Neural cell (in vitro differentiated cells): ENCODE measurements around the gene INSR. TPM values are rescaled to one million over a fixed set of nuclear protein-coding genes. Genes with fewer than 3 reads are reported as not detected.

Source experiments
- H2AFZ ChIP-seq: fragments of 200-600, 300-800 bp; sonication (generic), shearing (Covaris generic); 2 replicates; pipeline ENCODE4 v1.6.0; 2014; ENCODE audit warnings: low read depth, mild to moderate bottlenecking, antibody characterized with exemption, low read length, moderate library complexity
- H3F3A ChIP-seq: fragments of 200-600 bp; shearing (Covaris generic); 2 replicates; pipeline ENCODE4 v1.6.1; 2016; ENCODE audit warnings: mild to moderate bottlenecking, moderate library complexity, mixed read lengths, antibody characterized with exemption, low read length; ENCODE audit not compliant: insufficient read depth, poor library complexity, severe bottlenecking
- H3K27ac ChIP-seq: fragments of 200-600, 300-800 bp; sonication (generic), shearing (Covaris generic); 2 replicates; pipeline ENCODE4 v1.5.1; 2014; ENCODE audit warnings: mild to moderate bottlenecking, low read length, moderate library complexity
- H3K27me3 ChIP-seq: fragments of 300-800, 200-600 bp; sonication (generic), shearing (Covaris generic); 2 replicates; pipeline ENCODE4 v1.6.0; 2014; ENCODE audit warnings: mild to moderate bottlenecking, low read depth, low read length, moderate library complexity; ENCODE audit not compliant: insufficient read depth
- H3K36me3 ChIP-seq: fragments of 300-800, 200-600 bp; sonication (generic), shearing (Covaris generic); 2 replicates; pipeline ENCODE4 v1.5.1; 2014; ENCODE audit warnings: mild to moderate bottlenecking, antibody characterized with exemption, low read length, moderate library complexity; ENCODE audit not compliant: insufficient read depth
- H3K4me2 ChIP-seq: fragments of 300-800, 200-600 bp; sonication (generic), shearing (Covaris generic); 2 replicates; pipeline ENCODE4 v1.6.0; 2014; ENCODE audit warnings: mild to moderate bottlenecking, low read length
- H3K4me3 ChIP-seq: fragments of 300-800, 200-600 bp; sonication (generic), shearing (Covaris generic); 2 replicates; pipeline ENCODE4 v1.5.1; 2014; ENCODE audit warnings: mild to moderate bottlenecking, low read length, moderate library complexity
- H3K79me2 ChIP-seq: fragments of 200-600 bp; shearing (Covaris generic); replicated peaks from 2 replicates; pipeline ENCODE4 v1.6.0; 2014; ENCODE audit warnings: mild to moderate bottlenecking, low read length, moderate library complexity; ENCODE audit not compliant: insufficient read depth
- H3K9ac ChIP-seq: fragments of 300-800, 200-600 bp; sonication (generic), shearing (Covaris generic); 2 replicates; pipeline ENCODE4 v1.6.1; 2016; ENCODE audit warnings: mild to moderate bottlenecking, low read length, mixed read lengths
- H3K9me2 ChIP-seq: fragments of 200-600 bp; shearing (Covaris generic); 2 replicates; pipeline ENCODE4 v1.6.1; 2016; ENCODE audit warnings: mild to moderate bottlenecking, low read length, mixed read lengths; ENCODE audit not compliant: insufficient read depth
- H3K9me3 ChIP-seq: fragments of 200-600, 300-800 bp; sonication (generic), shearing (Covaris generic); 2 replicates; pipeline ENCODE4 v1.6.1; 2016; ENCODE audit warnings: mild to moderate bottlenecking, mixed run types, low read length, moderate library complexity, mixed read lengths
- H4K20me1 ChIP-seq: fragments of 200-600 bp; shearing (Covaris generic); 2 replicates; pipeline ENCODE4 v1.6.1; 2016; ENCODE audit warnings: mild to moderate bottlenecking, mixed run types; ENCODE audit not compliant: insufficient read depth
- EZH2 ChIP-seq: fragments of 200-600, 300-800 bp; shearing (Covaris generic), sonication (generic); IDR thresholded peaks from 2 replicates; pipeline ENCODE4 v1.6.1; 2014; ENCODE audit warnings: antibody characterized with exemption, low read length, borderline replicate concordance, mild to moderate bottlenecking; ENCODE audit not compliant: insufficient read depth, poor library complexity, severe bottlenecking
- MXI1 ChIP-seq: fragments of 450-650 bp; conservative IDR thresholded peaks from 2 replicates; pipeline ENCODE4 v1.6.1; 2014; ENCODE audit warnings: antibody characterized with exemption, mild to moderate bottlenecking; ENCODE audit not compliant: poor library complexity, severe bottlenecking
- POLR2AphosphoS5 ChIP-seq: IDR thresholded peaks from 2 replicates; pipeline ENCODE4 v1.6.1; 2012
- RAD21 ChIP-seq: fragments of 450-650 bp; conservative IDR thresholded peaks from 2 replicates; pipeline ENCODE4 v1.6.1; 2014; ENCODE audit warnings: antibody characterized with exemption, mild to moderate bottlenecking, moderate library complexity
- SMC3 ChIP-seq: fragments of 450-650 bp; conservative IDR thresholded peaks from 2 replicates; pipeline ENCODE4 v1.6.1; 2014; ENCODE audit warnings: antibody characterized with exemption, mild to moderate bottlenecking, moderate library complexity; ENCODE audit not compliant: poor library complexity
- TAF1 ChIP-seq: IDR thresholded peaks from 2 replicates; pipeline ENCODE4 v1.6.1; 2012; ENCODE audit warnings: low read depth
- polyA plus RNA-seq: library from polyadenylated mRNA; depleted of rRNA; stranded (reverse); fragments of >200 nt; gene quantifications from 2 replicates; pipeline ENCODE4 v1.2.3, GENCODE V29; 2014
- TF ChIP-seq, protein P1 (sequence below): fragments of 450-650 bp; IDR thresholded peaks from 2 replicates; pipeline ENCODE4 v1.5.1; 2014; ENCODE audit warnings: antibody characterized with exemption, mild to moderate bottlenecking, moderate library complexity; ENCODE audit not compliant: poor library complexity, severe bottlenecking
- TF ChIP-seq, protein P2 (sequence below): IDR thresholded peaks from 2 replicates; pipeline ENCODE4 v1.6.1; 2012; ENCODE audit warnings: borderline replicate concordance

Gene INSR
- polyA plus RNA-seq, 1 donor from 2014 or later = 16.0 TPM

GRCh38 chr19:7280940-7281666, 13.1 kb downstream of the INSR start:
- H2AFZ ChIP-seq = no peak overlapping the region
- no peaks in the 10 kb centered on the region for H3F3A ChIP-seq
- H3K4me3 ChIP-seq = no peak overlapping the region
- H3K27me3 ChIP-seq = no peaks in the 10 kb centered on the region
- no peaks in the 10 kb centered on the region for H4K20me1 ChIP-seq
- H3K4me2 ChIP-seq = no peak overlapping the region
- no peak overlapping the region for H3K27ac ChIP-seq
- no peaks in the 10 kb centered on the region for H3K9me3 ChIP-seq
- no peaks in the 10 kb centered on the region for H3K79me2 ChIP-seq
- TF ChIP-seq RAD21 = no peak
- no peak for TF ChIP-seq TAF1
- TF ChIP-seq, protein P1, sequence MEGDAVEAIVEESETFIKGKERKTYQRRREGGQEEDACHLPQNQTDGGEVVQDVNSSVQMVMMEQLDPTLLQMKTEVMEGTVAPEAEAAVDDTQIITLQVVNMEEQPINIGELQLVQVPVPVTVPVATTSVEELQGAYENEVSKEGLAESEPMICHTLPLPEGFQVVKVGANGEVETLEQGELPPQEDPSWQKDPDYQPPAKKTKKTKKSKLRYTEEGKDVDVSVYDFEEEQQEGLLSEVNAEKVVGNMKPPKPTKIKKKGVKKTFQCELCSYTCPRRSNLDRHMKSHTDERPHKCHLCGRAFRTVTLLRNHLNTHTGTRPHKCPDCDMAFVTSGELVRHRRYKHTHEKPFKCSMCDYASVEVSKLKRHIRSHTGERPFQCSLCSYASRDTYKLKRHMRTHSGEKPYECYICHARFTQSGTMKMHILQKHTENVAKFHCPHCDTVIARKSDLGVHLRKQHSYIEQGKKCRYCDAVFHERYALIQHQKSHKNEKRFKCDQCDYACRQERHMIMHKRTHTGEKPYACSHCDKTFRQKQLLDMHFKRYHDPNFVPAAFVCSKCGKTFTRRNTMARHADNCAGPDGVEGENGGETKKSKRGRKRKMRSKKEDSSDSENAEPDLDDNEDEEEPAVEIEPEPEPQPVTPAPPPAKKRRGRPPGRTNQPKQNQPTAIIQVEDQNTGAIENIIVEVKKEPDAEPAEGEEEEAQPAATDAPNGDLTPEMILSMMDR = no peak
- no peak for TF ChIP-seq POLR2AphosphoS5
- no peak for TF ChIP-seq MXI1
- no peak for TF ChIP-seq EZH2
- no peaks in the 10 kb centered on the region for H3K36me3 ChIP-seq
- no peak overlapping the region for H3K9ac ChIP-seq
- H3K9me2 ChIP-seq = no peaks in the 10 kb centered on the region

GRCh38 chr19:7272856-7273578, 21.2 kb downstream of the INSR start:
- Histone ChIP-seq H3K9ac (no peak overlapping the region), H3K9me3 (no peaks in the 10 kb centered on the region), H4K20me1 (no peaks in the 10 kb centered on the region), H2AFZ (no peak overlapping the region), H3K4me3 (no peak overlapping the region), H3K4me2 (no peak overlapping the region), H3K79me2 (no peaks in the 10 kb centered on the region), H3K27me3 (no peaks in the 10 kb centered on the region), H3K36me3 (no peaks in the 10 kb centered on the region), H3F3A (no peaks in the 10 kb centered on the region), H3K27ac (no peak overlapping the region), H3K9me2 (no peaks in the 10 kb centered on the region)
- TF ChIP-seq POLR2AphosphoS5 (no peak), TAF1 (no peak), SMC3 (no peak), RAD21 (no peak)
- TF ChIP-seq, protein P2, sequence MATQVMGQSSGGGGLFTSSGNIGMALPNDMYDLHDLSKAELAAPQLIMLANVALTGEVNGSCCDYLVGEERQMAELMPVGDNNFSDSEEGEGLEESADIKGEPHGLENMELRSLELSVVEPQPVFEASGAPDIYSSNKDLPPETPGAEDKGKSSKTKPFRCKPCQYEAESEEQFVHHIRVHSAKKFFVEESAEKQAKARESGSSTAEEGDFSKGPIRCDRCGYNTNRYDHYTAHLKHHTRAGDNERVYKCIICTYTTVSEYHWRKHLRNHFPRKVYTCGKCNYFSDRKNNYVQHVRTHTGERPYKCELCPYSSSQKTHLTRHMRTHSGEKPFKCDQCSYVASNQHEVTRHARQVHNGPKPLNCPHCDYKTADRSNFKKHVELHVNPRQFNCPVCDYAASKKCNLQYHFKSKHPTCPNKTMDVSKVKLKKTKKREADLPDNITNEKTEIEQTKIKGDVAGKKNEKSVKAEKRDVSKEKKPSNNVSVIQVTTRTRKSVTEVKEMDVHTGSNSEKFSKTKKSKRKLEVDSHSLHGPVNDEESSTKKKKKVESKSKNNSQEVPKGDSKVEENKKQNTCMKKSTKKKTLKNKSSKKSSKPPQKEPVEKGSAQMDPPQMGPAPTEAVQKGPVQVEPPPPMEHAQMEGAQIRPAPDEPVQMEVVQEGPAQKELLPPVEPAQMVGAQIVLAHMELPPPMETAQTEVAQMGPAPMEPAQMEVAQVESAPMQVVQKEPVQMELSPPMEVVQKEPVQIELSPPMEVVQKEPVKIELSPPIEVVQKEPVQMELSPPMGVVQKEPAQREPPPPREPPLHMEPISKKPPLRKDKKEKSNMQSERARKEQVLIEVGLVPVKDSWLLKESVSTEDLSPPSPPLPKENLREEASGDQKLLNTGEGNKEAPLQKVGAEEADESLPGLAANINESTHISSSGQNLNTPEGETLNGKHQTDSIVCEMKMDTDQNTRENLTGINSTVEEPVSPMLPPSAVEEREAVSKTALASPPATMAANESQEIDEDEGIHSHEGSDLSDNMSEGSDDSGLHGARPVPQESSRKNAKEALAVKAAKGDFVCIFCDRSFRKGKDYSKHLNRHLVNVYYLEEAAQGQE = no peak
- TF ChIP-seq, protein P1 = no peak
